Stimulated activated CD8-positive, alpha-beta memory T cell treated with anti-CD3 and anti-CD28 coated beads, Interleukin-4, amount 100 ng/mL, for 48 hours (primary cell): Measurements from ENCODE around the gene NNT.
"Not testable (repeated sequence)": the region's sequence is repeated elsewhere in the genome, so short reads cannot be mapped to it uniquely, and the experiment has no call there.

Experiments
- DNase-seq: peaks from one replicate; pipeline ENCODE4 v3.0.0-alpha.2; 2020

Gene NNT

DNA sequence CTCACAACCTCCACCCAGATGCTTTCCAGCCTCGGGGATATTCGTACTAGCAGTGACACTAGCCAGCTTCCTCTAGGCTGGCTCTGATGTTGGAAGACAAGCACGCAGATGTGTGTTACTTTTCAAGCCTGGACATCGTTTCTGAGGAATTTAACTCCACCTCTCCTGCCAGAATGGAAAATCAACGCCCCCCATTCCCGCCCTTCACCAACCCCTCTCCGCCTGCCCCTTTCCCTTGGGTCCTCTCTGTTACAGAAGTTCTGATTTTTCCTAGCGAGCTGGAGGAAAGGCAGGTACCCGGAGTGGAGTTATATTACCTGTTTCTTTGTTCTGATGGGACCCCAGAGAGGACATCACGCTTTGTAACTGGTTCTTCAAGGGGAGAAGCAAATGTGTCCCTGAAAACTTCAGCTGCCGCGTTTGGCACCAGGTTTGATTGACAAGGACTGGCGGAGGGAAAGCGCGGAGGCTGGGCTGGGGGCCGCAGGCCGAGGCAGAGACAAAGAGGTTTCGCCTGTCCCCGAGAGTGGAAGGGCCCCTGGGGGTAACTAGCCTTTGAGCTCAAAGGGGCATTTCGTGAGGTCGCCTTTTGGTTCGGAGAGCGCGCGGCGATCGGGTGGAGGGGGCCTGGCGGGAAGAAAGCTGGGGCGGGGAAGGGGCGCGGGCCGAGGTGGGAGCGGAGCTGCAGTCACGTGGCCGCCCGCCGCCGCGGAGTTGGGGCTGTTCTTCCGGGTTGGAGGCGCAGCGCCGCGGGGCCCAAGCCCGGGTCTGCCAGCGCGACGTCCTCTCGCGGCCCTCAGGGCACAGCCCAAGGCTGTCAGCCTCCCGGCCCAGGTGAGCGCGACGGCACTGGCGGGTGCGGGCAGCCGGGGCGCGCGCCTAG, at the start of gene NNT:
Gene NNT (plus strand): TSS at position 720 of the 883 bp plus-strand sequence. CDS start 6,016 bp downstream, outside the sequence.
- DNase-seq = peak; percentile 85

GRCh38 chr5:43553381-43553780, 49.6 kb upstream of the NNT start:
- no peak for DNase-seq

DNA sequence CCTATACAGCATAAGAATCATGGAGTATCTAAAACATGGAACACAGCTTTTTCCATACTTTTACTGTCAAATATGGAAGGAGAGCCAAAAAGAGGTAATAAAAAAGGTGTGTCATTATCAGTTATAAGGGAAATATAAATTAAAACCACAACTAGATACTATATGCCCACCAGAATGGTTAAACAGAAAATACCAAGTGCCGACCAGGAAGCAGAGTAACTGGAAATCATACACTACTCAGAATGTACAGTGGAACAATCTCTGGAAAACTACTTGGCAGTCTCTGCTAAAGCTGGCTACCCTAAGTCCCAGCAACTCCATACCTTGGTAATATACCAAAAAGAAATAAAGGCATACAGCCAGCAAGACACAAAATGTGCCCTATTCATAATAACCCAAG, 48.5 kb upstream of the NNT start:
- no peak for DNase-seq

GRCh38 chr5:43555895-43556606, 46.9 kb upstream of the NNT start:
- DNase-seq = peak; percentile 65

- not testable (repeated sequence) for DNase-seq
Measured at GRCh38 chr5:43556607-43556856, 46.4 kb upstream of the NNT start.

DNA sequence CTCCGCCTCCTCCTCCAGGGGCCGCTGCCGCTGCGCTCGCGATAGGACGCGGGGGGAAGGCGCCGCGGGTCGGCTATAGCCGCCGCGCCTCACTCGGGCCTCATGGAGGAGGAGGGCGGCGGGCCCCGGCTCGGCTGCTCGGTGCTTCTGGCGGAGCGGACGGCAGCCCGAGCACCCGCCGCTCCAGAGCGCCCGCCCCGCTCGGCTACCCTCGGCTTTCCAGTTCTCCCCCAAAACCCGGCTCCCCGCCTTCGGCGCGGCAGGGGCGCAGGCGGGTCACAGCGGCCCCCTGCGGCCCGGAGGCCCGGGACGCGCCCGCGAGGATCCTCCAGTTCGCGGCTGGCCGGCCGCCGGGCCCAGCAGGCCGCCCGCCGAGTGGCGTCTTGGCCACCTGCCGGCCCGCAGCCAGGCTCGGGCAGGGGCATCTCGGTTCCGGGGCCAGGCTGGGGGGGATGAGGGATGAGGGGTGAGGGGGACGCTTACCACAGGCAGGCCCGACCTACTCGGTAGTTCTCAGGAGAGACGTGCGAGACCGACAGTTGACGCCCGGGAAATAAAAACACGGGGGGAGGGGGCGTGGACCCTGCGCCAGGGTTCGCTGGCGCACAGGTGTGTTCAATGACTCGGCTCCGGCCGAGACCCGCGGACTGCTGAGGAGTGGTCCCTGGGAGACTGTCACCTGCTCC, 46.0 kb upstream of the NNT start, which contains the start of gene PAIP1:
Gene PAIP1 (minus strand): TSS at position 221 of the 686 bp plus-strand sequence. CDS start 231 bp downstream, outside the sequence.
- DNase-seq = peak; percentile 87

- DNase-seq = no peak
Measured at GRCh38 chr5:43560128-43560527, 42.9 kb upstream of the NNT start.

- no peak for DNase-seq
Measured at GRCh38 chr5:43561356-43561755, 41.6 kb upstream of the NNT start.

GRCh38 chr5:43563321-43563720, 39.7 kb upstream of the NNT start:
- no peak for DNase-seq

DNA sequence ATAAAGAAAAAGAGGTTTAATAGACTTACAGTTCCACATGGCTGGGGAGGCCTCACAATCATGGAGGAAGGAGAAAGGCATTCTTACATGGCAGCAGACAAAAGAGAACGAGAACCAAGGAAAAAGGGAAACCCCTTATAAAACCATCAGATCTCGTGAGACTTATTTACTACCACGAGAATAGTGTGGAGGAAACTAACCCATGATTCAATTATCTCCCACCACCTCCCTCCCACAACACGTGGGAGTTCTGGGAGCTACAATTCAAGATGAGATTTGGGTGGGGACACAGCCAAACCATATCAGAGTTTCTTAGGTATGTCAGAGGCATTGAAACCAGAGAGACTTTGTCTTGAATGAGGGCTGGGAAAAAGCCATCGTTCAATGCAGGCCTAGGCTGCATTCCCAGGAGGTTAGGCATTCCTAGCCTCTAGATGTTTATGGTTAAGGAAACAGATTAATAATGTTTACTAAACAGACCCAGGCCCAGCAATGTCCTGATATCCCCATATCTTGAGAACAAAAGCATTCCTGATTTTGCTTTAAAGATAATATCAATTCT, 38.6 kb upstream of the NNT start:
- DNase-seq = no peak

DNA sequence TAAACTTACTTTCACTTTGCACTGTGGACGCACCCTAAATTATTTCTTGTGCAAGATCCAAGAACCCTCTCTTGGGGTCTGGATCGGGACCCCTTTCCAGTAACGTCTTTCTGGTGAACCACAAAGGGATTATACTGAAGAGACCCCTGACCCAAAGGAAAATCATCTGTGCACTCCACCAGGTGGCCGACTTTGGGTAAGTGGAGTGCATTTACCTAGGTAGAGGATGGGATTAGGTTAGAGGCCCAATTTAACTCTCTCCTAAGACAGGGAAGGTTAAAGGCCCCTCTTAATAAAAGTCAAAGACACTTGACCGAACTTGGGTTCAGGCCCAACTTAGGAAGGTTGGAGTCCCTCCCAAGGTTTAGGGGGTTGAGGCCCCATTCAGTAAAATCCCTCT, 37.9 kb upstream of the NNT start:
- DNase-seq = no peak

- DNase-seq = no peak
Measured at GRCh38 chr5:43567967-43568366, 35.0 kb upstream of the NNT start.

GRCh38 chr5:43569236-43569746, 33.7 kb upstream of the NNT start:
- no peak for DNase-seq

DNA sequence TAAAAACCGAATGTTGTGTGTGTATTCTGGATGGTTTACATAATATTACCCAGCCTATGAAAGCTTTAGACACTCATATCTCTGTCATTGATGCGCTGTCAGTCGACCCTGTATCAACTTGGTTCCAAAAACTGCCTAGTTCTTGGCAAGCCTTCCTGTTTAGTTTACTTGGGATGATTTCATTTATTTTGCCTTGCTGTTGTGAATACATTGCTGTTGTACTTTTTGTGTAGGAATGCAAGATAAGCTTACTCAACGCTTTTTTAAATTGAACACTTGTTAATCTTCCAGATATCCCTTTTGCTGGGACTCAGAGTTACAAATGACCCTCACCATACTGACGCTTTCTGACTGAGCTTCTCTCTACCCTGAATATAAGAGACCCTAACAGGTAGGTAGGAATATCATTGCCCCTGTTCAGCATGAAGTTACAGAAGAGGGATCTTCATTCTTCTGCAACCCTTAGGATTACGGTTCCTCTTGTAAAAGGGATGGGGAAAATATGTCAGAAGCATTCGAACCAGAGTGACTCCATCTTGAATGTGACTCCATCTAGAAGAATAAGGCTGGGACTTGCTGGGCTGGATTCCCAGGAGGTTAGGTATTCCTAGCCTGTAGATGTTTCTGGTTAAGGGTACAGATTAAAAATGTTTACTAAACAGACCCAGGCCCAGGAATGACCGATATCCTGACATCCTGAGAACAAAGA, 32.4 kb upstream of the NNT start:
- DNase-seq = no peak

DNA sequence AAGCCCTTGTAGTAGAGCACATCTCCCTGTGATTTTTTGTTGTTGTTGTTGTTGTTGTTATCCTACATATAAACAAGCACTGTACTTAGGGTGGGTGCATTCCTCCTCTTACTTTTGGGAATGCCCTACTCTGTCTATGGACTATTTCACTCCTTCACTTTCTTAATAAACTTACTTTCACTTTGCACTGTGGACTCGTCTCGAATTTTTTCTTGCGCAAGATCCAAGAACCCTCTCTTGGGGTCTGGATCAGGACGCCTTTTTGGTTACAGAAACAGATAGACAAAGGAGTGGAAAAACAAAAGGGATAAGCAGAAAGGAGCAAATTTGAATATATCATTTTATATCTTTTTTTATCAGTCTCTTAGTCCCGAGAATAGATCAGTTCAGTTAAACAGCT, 31.7 kb upstream of the NNT start:
- no peak for DNase-seq

DNA sequence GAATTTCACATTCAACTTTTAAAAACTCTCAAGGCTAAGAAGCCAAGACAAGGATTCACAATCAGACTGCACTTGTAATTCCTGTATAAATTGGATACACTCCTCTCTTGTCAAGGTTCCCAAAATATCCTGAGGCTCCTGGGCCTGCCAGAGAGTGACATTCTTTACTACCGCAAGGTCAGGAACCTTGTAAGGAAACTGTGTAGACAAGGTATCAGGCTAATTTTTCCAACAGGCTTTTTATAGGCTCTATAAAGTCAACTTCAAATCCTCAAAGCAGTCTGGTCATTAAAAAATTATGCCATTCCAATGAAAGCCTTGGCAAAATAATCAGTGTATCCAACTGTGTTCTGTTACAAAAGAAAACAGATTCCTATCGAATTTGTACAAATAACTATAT, 30.6 kb upstream of the NNT start:
- no peak for DNase-seq

GRCh38 chr5:43573058-43573457, 29.9 kb upstream of the NNT start:
- no peak for DNase-seq

DNA sequence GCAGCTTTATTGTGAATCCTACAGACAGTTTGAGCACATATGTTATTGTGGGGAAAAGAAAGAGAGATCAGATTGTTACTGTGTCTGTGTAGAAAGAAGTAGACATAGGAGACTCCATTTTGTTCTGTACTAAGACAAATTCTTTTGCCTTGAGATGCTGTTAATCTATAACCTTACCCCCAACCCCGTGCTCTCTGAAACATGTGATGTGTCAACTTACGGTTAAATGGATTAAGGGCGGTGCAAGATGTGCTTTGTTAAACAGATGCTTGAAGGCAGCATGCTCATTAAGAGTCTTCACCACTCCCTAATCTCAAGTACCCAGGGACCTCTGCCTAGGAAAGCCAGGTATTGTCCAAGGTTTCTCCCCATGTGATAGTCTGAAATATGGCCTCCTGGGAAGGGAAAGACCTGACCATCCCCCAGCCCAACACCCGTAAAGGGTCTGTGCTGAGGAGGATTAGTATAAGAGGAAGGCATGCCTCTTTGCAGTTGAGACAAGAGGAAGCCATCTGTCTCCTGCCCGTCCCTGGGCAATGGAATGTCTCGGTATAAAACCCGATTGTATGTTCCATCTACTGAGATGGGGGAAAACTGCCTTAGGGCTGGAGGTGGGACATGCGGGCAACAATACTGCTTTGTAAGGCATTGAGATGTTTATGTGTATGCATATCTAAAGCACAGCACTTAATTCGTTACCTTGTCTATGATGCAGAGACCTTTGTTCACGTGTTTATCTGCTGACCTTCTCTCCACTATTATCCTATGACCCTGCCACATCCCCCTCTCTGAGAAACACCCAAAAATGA, 22.4 kb upstream of the NNT start:
- not testable (repeated sequence) for DNase-seq

- DNase-seq = no peak
Measured at GRCh38 chr5:43581398-43581797, 21.6 kb upstream of the NNT start.

- DNase-seq = no peak
Measured at GRCh38 chr5:43582082-43583005, 20.6 kb upstream of the NNT start.

- no peak for DNase-seq
Measured at GRCh38 chr5:43583724-43584123, 19.3 kb upstream of the NNT start.
